Stimulated activated naive CD8-positive, alpha-beta T cell treated with anti-CD3 and anti-CD28 coated beads, Interleukin-15, amount 100 ng/mL, for 72 hours (primary cell): Measurements from ENCODE around the gene TIPARP.
A peak's percentile ranks its signal among the peaks of the same experiment; 100 is the strongest.

Experiments used
- ATAC-seq: fragments of 150-1000 bp; cut with Tn5 transposase; 2 replicates; pipeline ENCODE4 v1.10.0; 2021; ENCODE audit warnings: mild to moderate bottlenecking, moderate library complexity
- DNase-seq, 2 donors: peaks; one replicate each; pipeline ENCODE4 v3.0.0; 2021 to 2022
- H3K27ac Mint-ChIP-seq, 2 donors: one replicate each; pipeline ENCODE4 v1.8.0; 2022; ENCODE audit warnings: mild to moderate bottlenecking in 2 of 2, mixed read lengths in 2 of 2, moderate library complexity in 2 of 2
- H3K27me3 Mint-ChIP-seq: one replicate; pipeline ENCODE4 v1.8.0; 2022; ENCODE audit warnings: mixed read lengths
- H3K4me1 Mint-ChIP-seq: one replicate; pipeline ENCODE4 v1.8.0; 2022; ENCODE audit warnings: mild to moderate bottlenecking, mixed read lengths
- H3K4me3 Mint-ChIP-seq, 2 donors: one replicate each; pipeline ENCODE4 v1.8.0; 2022; ENCODE audit warnings: mild to moderate bottlenecking in 2 of 2, mixed read lengths in 2 of 2, moderate library complexity in 1 of 2
- H3K9me3 Mint-ChIP-seq, 2 donors: one replicate each; pipeline ENCODE4 v1.8.0; 2022; ENCODE audit warnings: mixed read lengths in 2 of 2

The TIPARP gene

DNA sequence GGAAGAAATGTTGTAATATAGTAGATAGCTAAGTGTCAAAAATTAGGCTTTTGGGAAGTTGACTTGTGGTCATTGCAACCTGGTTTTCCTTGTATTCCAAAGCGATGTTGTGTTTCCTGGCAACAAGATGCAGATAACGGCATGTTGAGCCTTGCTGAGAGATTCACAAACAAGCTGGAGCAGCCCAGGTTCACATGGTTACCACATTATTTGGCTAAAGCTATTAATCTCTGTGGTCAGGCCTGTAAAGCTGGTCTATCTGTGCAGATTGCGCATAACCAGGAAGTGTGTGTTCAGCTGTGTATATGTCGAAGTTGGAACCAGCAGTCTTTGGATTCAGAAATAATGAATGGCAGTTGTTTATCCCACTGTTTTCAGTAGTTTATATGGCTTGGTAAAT is 6.6 kb downstream of the TIPARP start:
- no peak for ATAC-seq
- Mint-ChIP-seq H3K9me3 (no peaks in the 10 kb centered on the region), H3K27me3 (no peaks in the 10 kb centered on the region), H3K4me3 (peak overlapping the region in 1 of 2 donors; percentile 21), H3K4me1 (peaks cover 71% of the 10 kb centered on the region), H3K27ac (no peak overlapping the region)
- no peak for DNase-seq

DNA sequence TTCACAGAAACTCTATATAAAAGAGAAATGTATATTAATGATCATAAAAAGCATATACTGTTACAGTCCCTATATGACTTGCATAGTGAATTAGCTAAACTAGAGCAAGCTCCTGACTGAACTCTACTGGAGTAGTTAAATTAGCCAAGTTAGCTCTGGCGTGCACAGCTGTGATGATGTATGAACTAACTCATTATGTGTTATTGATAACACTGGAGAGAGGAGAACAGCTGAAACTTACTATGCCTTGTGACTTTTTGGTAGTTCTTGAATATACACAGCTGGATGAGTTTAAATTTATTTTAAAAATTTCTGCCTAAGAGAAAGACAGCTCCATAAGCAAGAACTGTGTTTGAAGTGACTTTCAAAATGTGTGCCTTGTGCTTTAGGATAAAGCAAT is 8.1 kb downstream of the TIPARP start:
- Mint-ChIP-seq H3K4me1 (peaks cover 67% of the 10 kb centered on the region), H3K27ac (no peak overlapping the region), H3K27me3 (no peaks in the 10 kb centered on the region), H3K9me3 (no peaks in the 10 kb centered on the region), H3K4me3 (no peak overlapping the region)
- ATAC-seq (no peak), DNase-seq (no peak)

DNA sequence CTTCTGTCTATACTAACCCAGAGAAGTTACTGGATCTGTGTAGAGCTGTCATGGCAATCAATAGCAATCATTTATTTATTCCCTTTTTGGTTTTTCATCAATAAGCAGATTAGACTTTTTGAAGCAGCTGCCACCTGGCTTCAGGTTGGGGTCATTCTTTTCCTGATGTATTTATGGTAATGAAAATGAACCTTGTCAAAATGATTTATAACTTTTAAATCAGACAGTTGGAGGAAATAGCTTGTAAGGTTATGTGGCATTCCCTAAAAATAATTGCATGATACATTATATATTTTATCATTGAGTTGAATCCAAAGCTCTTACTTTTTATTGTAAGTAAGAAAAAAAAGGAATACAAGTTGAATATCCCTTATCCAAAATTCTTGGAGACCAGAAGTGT is 8.6 kb downstream of the TIPARP start:
- H3K4me3 Mint-ChIP-seq, result no peak overlapping the region
- DNase-seq, result no peak
- peaks cover 67% of the 10 kb centered on the region for H3K4me1 Mint-ChIP-seq
- no peaks in the 10 kb centered on the region for H3K9me3 Mint-ChIP-seq
- no peak overlapping the region for H3K27ac Mint-ChIP-seq
- no peaks in the 10 kb centered on the region for H3K27me3 Mint-ChIP-seq
- ATAC-seq, result no peak

DNA sequence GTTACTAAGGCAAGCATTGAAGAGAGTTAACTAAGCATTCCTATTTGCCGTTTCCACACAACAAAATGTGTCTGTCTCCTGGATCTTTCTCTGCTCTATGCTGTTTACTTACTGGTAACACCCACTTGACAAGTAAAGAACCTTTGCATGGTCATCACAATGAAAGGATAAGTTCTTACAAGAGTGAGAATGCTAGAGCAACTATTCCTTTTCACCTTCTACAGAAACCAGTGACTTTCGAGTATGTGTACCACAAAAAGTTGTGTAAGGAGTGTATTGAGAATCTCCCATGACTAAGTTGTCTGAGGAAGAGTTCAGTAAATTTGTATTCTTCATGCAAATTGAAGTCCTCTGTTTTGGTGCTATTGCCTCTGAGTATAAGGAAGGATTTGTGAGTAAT is 10.8 kb downstream of the TIPARP start:
- H3K27me3 Mint-ChIP-seq, result no peaks in the 10 kb centered on the region
- ATAC-seq (peak; percentile 59), DNase-seq (no peak)
- no peak overlapping the region for H3K27ac Mint-ChIP-seq
- peak overlapping the region; percentile 35 to 41 for H3K4me3 Mint-ChIP-seq
- H3K9me3 Mint-ChIP-seq, result no peaks in the 10 kb centered on the region
- peaks cover 68% of the 10 kb centered on the region for H3K4me1 Mint-ChIP-seq

DNA sequence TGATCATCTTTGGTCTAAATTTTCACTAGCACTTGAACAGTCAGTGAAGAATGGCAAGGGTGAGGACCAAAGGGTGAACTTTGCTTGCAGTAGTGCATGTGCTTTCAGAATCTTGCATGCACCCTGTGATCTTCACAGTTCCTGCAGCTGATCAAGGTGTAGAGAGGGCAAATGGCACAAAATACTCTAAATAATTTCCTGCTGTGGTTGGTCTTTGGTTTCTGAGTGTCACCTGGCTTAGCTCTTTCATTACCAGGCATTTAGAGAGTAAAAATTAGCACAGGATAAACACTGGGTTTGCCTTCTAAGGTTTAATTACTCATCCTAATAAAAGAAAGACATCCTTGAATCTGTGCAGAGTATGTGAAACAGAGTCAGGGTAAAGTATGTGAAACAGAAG is 11.4 kb downstream of the TIPARP start:
- peak overlapping the region; percentile 3 to 47 for H3K4me3 Mint-ChIP-seq
- DNase-seq, result no peak
- H3K27ac Mint-ChIP-seq, result peak overlapping the region in 1 of 2 donors; percentile 25
- ATAC-seq, result peak; percentile 64
- H3K4me1 Mint-ChIP-seq, result peaks cover 68% of the 10 kb centered on the region
- H3K9me3 Mint-ChIP-seq, result no peaks in the 10 kb centered on the region
- no peaks in the 10 kb centered on the region for H3K27me3 Mint-ChIP-seq

DNA sequence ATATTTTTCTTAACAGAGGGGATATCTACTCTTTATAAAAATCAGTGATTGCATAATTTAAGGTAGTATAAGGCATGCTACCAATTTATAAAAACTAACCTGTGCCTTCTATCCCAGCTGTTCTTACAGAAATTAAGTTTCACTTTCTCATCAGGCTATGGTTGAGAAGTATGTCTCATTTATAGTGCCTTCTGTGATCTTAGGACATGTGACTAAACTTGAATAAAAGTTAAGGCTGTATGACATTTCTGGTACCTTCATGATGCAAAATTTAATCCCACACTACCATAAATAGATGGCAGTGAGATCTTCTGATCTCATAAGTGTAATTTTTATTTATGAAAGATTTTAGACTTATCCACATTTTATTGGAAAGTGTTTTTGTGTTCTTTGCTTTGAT is 12.6 kb downstream of the TIPARP start:
- DNase-seq (no peak), ATAC-seq (peak; percentile 82)
- H3K27ac Mint-ChIP-seq, result no peak overlapping the region
- H3K4me1 Mint-ChIP-seq, result peaks cover 68% of the 10 kb centered on the region
- H3K4me3 Mint-ChIP-seq, result peak overlapping the region in 1 of 2 donors; percentile 36
- H3K9me3 Mint-ChIP-seq, result no peaks in the 10 kb centered on the region
- H3K27me3 Mint-ChIP-seq, result no peaks in the 10 kb centered on the region

DNA sequence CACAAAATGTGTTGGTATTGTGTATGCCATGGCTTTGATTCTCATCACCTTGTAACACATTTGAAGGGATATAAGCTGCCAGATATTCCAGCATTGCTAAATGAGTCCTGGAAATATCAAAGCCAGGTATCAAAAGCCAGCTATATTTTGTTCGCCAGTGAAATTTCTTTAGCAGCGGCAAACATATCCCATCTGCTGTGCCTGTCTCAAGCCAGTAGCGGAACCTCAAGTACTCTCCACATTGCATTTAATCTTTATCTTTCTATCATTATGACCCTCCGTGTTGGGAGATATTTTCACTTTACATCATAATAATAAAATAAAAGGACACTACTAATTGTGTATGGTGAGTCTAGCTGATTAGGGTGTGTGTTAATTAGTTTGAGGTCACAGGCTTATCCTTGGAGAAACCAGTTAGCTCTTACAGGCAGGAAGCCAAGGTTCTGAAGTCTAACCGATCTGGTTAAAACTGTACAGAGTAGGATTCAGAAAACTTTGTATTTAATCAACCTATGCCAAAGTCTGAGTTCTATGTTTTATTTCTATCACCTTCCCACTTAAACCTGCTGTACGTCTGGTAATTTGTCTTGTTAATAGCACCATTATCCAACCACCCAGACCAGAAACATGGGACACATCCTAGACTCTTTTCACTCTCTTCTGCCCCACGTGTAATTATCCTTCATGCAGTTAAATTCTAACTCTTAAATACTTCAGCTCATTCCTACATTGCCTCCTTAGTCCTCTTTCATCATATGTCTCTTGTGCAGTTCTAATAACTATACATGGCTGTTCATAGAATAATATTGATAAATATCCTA is 14.5 kb downstream of the TIPARP start:
- Mint-ChIP-seq H3K27me3 (no peaks in the 10 kb centered on the region), H3K27ac (no peak overlapping the region), H3K4me1 (peaks cover 63% of the 10 kb centered on the region), H3K4me3 (no peak overlapping the region), H3K9me3 (no peaks in the 10 kb centered on the region)
- DNase-seq, result no peak
- no peak for ATAC-seq

DNA sequence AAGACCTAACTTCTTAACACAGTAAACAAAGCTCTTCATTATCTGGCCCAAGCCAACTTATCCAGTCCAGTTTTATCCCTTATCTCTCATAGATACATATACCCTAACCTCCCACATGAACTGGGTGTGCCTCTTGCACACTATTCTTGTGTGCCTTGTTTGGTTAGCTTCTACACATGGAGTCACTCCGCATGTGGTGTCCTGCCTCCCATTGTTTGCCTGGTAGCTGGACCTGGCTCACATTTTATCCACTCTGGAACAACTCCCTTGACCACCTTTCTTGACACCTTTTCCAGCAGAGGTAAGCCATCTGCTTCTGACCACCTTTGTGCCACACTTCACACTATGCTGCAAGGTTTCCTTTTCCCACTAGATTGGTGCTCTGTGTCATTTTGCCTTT is 15.2 kb downstream of the TIPARP start:
- no peak for DNase-seq
- H3K27ac Mint-ChIP-seq, result peak overlapping the region in 1 of 2 donors; percentile 76
- peaks cover 61% of the 10 kb centered on the region for H3K4me1 Mint-ChIP-seq
- ATAC-seq, result no peak
- H3K4me3 Mint-ChIP-seq, result peak overlapping the region; percentile 2 to 29
- no peaks in the 10 kb centered on the region for H3K9me3 Mint-ChIP-seq
- no peaks in the 10 kb centered on the region for H3K27me3 Mint-ChIP-seq

DNA sequence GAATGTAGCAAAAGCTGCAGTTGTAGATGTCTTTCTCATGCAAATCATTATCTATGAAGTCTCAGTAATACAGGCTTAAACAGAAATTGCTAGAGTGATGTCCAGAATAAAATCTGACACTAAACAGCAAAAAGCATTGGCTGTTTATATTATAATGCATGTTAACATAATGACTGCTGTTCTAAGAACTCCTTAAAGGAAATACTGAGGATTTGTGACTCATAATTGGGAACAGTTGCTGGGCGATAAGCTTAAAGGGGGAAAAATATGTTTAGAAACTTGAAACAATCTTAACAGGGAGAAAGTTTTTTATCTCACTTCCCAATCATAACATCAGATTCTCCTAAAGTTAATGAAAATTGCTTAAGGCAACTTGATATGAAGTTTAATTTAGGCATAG is 17.5 kb downstream of the TIPARP start:
- Mint-ChIP-seq H3K27me3 (no peaks in the 10 kb centered on the region), H3K9me3 (no peaks in the 10 kb centered on the region), H3K4me1 (peaks cover 45% of the 10 kb centered on the region), H3K4me3 (no peak overlapping the region), H3K27ac (no peak overlapping the region)
- DNase-seq, result no peak
- ATAC-seq, result no peak

DNA sequence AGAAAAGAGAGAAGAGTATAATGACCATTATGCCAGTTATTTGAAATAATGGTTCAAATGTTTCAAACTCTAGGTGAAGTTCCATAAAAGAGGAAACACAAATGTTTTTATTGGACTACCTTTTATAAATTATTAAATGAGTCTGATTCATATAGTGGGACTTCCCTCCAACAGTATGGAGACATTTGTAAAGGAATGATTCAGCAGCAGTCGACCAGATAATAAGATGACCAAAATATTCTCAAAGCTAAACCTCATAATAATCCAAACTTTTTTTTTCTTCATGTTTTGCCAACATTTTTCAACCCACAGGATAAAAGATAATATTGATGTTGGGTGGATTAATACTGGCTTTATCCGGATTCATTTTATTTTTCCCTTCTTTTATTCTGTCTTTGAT is 18.8 kb downstream of the TIPARP start:
- Mint-ChIP-seq H3K9me3 (no peaks in the 10 kb centered on the region), H3K4me1 (peaks cover 43% of the 10 kb centered on the region), H3K27ac (no peak overlapping the region), H3K4me3 (no peak overlapping the region), H3K27me3 (no peaks in the 10 kb centered on the region)
- no peak for ATAC-seq
- no peak for DNase-seq

DNA sequence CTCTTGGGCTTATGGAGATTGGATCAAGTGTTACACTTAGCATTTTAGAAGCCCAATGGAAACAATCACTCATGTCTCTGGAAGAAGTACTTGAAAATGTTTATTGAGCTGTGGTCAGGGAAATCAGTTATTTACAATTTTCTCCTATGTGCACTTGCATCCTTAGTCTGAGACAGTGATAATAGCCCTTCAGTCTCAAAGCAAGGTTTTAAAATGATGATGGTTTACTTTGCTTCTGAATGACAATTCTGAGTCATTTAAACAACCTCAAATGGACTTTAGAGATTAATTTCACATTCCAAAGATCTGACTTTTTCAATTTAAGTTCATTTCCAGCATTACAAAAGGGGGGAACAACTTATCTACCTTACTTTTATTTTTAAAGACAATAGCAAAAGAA is 20.1 kb downstream of the TIPARP start:
- Mint-ChIP-seq H3K27ac (no peak overlapping the region), H3K9me3 (no peaks in the 10 kb centered on the region), H3K4me1 (peaks cover 35% of the 10 kb centered on the region), H3K4me3 (no peak overlapping the region), H3K27me3 (no peaks in the 10 kb centered on the region)
- no peak for DNase-seq
- ATAC-seq, result no peak

DNA sequence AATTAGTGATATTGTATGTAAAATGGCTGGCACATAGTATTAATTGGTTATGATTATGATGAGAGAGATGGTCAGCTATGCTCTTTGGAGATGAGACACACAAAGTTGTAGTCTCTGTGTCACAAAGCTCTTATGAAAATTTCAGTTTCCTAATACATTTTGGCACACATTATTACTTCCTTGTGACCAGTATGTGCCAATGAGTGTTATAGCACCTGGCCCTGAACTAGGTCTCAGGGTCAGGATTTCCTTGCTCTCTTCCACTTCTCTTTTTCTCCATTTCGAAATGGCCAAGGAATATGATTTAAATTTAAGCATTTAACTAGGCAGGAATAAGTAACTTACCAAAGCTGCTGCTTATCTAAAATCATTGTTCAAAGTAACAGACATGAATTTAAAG is 28.0 kb downstream of the TIPARP start:
- H3K4me3 Mint-ChIP-seq, result no peak overlapping the region
- peaks cover 5% of the 10 kb centered on the region for H3K4me1 Mint-ChIP-seq
- DNase-seq (no peak), ATAC-seq (no peak)
- no peaks in the 10 kb centered on the region for H3K27me3 Mint-ChIP-seq
- H3K27ac Mint-ChIP-seq, result peak overlapping the region in 1 of 2 donors; percentile 21
- H3K9me3 Mint-ChIP-seq, result no peaks in the 10 kb centered on the region

DNA sequence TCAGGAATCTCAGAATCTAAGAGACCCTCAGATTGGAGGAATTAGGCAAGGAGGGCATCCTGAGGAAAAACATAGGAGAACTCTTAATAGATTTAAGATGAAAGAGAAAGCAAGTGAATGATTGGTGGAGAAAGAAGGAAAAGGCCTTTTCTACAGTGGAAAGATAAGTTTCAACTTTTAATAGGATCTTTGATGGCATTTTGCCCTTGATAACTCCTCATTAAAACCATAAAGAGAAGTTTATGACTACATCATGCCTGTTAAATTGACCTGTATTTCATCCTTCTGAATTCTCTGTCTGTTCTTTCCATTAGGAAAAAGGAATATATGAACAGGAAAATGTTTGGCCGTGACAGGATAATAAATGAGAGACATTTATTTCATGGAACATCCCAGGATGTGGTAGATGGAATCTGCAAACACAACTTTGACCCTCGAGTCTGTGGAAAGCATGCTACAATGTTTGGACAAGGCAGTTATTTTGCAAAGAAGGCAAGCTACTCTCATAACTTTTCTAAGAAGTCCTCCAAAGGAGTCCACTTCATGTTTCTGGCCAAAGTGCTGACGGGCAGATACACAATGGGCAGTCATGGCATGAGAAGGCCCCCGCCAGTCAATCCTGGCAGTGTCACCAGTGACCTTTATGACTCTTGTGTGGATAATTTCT is 30.1 kb downstream of the TIPARP start:
- Mint-ChIP-seq H3K4me3 (no peak overlapping the region), H3K27ac (no peak overlapping the region), H3K4me1 (no peaks in the 10 kb centered on the region), H3K9me3 (no peaks in the 10 kb centered on the region), H3K27me3 (no peaks in the 10 kb centered on the region)
- DNase-seq (no peak), ATAC-seq (no peak)

DNA sequence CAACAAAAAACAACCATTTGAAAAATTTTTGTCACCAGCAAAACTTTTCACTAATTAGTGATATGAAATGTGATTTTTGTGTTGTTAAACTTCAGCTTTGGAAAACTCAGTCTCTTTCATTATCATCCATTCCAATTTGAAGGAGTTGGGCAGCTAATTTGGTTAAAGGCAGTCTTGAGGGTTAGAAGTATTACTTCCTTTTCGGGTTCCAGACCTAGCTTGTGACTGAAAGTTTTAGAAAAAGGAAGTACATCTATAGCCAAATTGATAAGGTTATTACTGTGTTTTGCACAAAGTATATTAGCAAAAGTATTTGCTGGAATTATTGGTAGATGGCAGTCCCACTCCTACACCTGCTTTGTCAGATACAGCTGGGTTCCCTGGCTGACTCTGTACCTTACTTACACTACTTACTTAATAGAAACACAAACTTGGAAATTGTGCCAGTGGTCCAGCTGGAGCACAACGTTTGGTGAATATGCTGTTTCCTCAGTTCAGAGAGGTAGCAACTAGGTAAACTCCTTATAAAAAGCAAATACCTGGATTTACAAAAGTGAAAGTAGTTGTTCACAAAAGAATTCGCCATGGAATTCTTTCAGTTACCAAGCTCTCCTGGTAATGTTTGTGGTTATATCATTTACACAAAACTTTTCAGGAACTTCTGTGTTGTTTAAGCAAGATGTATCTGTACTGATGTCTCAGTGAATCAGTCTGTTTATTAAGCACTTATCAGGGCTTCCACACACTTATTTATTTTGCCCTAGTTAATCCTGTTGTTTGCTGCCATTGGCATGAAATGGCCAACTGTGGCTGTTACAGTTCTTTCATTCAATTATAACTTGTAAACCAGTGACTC is 31.6 kb downstream of the TIPARP start:
- no peak for ATAC-seq
- H3K4me3 Mint-ChIP-seq, result no peak overlapping the region

DNA sequence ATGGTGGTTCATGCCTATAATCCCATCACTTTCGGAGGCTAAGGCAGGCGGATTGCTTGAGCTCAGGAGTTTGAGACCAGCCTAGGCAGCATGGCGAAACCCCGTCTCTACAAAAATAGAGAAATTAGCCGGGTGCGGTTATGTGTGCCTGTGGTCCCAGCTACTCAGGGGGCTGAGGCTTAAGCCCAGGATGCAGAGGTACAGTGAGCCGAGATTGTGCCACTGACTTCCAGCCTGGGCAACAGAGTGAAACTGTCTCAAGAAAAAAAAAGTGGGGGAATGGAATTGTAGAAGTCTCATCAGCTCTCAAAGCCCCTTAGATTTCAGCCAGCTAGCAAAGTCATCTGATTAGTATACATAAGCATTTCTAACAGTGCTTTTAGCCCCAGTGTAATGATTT is 33.2 kb downstream of the TIPARP start:
- ATAC-seq (no peak), DNase-seq (no peak)
- H3K27me3 Mint-ChIP-seq, result no peaks in the 10 kb centered on the region
- no peak overlapping the region for H3K27ac Mint-ChIP-seq
- H3K9me3 Mint-ChIP-seq, result no peaks in the 10 kb centered on the region
- H3K4me3 Mint-ChIP-seq, result no peak overlapping the region
- H3K4me1 Mint-ChIP-seq, result peaks cover 12% of the 10 kb centered on the region

More for the DNA sequence above, 31.6 kb downstream of the TIPARP start:
- Mint-ChIP-seq H3K27ac (no peak overlapping the region), H3K9me3 (no peaks in the 10 kb centered on the region), H3K4me1 (peaks cover 4% of the 10 kb centered on the region), H3K27me3 (no peaks in the 10 kb centered on the region)
- no peak for DNase-seq

DNA sequence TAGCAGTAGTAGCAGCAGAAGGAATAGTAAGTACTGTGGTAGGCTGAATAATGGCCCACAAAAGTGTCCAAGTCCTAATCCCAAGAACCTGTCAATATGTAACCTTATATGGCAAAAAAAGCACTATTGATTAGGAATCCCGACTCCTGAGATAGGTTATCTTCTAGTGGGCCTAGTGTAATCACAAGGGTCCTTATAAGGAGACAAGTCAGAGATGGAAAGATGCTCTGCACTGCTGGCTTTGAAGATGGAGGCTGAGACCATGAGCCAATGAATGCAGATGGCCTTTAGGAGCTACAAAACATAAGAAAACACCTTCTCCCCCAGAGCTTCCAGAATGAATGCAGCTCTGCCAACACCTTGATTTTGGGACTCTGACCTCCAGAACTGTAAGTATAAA is 36.0 kb downstream of the TIPARP start:
- H3K4me1 Mint-ChIP-seq, result peaks cover 12% of the 10 kb centered on the region
- no peaks in the 10 kb centered on the region for H3K27me3 Mint-ChIP-seq
- H3K27ac Mint-ChIP-seq, result no peak overlapping the region
- DNase-seq (no peak), ATAC-seq (no peak)
- no peak overlapping the region for H3K4me3 Mint-ChIP-seq
- no peaks in the 10 kb centered on the region for H3K9me3 Mint-ChIP-seq
